ENCODE data around the gene ELANE.

The ELANE gene

DNA sequence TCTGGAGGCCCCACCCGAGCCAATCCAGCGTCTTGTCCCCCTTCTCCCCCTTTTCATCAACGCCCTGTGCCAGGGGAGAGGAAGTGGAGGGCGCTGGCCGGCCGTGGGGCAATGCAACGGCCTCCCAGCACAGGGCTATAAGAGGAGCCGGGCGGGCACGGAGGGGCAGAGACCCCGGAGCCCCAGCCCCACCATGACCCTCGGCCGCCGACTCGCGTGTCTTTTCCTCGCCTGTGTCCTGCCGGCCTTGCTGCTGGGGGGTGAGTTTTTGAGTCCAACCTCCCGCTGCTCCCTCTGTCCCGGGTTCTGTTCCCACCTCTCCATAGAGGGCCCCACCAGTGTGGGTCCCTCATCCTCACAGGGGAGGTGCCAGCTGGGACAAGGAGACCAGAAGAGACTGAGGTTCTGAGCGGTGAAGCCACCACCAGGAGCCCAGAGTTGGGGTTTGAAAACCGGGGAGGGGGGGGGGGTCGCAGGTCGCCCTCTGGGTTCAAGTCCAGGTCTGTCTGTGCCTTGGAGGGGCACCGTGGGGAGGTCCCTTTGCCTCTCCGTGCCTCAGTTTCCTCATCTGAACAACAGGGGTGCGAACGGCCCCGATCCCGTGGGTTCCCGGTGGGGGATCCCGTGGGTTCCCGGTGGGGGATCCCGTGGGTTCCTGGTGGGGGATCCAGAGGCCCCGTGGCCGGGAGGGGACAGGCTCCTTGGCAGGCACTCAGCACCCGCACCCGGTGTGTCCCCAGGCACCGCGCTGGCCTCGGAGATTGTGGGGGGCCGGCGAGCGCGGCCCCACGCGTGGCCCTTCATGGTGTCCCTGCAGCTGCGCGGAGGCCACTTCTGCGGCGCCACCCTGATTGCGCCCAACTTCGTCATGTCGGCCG lies at the start of gene ELANE:
ELANE (plus strand) TSS at position 168 of the 878 bp plus-strand sequence; CDS start at position 194, 26 bp downstream.
- H3K4me1 ChIP-seq, result peaks cover 5 to 22% (median 8%) of the 10 kb centered on the region in 10 experiments; a peak in 15 of 20 replicates
- no peaks in the 10 kb centered on the region for H3K9me3 ChIP-seq (replicated peaks in 1 of 11)
- no peak within 1 kb of the TSS for H3K4me2 ChIP-seq
- H4K20me1 ChIP-seq, result peaks cover 0 to 5% (median 0%) of the 10 kb centered on the region in 11 experiments; a peak in 6 of 22 replicates
- H3K4me3 ChIP-seq, result no peak within 1 kb of the TSS
- TF ChIP-seq Cebpa-rat (IDR thresholded peaks at IDR 0.05), result no peak
- H3K27ac ChIP-seq, result no peak within 1 kb of the TSS
- H3K9ac ChIP-seq, result no peak within 1 kb of the TSS
- H3K27me3 ChIP-seq, result peaks cover 35 to 63% (median 56%) of the 10 kb centered on the region in 11 experiments
- no peaks in the 10 kb centered on the region for H3K36me3 ChIP-seq

- H3K4me1 ChIP-seq, result peaks cover 26 to 34% (median 31%) of the 10 kb centered on the region in 10 experiments
- peaks cover 98 to 100% (median 99%) of the 10 kb centered on the region in 11 experiments for H4K20me1 ChIP-seq
- peak overlapping the region in 3 of 11 experiments; percentile 19 to 97 (median 32); a peak in 3 of 22 replicates for H3K9ac ChIP-seq
- H3K4me2 ChIP-seq, result no peak overlapping the region; a peak in 1 of 22 replicates
- H3K27me3 ChIP-seq, result no peaks in the 10 kb centered on the region
- H3K27ac ChIP-seq, result no peak overlapping the region
- H3K4me3 ChIP-seq, result no peak overlapping the region
- H3K9me3 ChIP-seq (replicated peaks in 1 of 11), result peaks cover 0 to 3% (median 0%) of the 10 kb centered on the region in 11 experiments; a peak in 2 of 22 replicates
- no peak for TF ChIP-seq Cebpa-rat (IDR thresholded peaks at IDR 0.05)
- H3K36me3 ChIP-seq, result peaks cover 83 to 97% (median 96%) of the 10 kb centered on the region in 11 experiments
Measured at GRCh38 chr19:802498-803098, 49.5 kb upstream of the ELANE start.

GRCh38 chr19:803099-803561 lies 49.0 kb upstream of the ELANE start:
- Histone ChIP-seq H3K4me1 (peaks cover 26 to 34% (median 31%) of the 10 kb centered on the region in 10 experiments), H4K20me1 (peaks cover 100% of the 10 kb centered on the region in 11 experiments)

GRCh38 chr19:803686-804418 lies 48.3 kb upstream of the ELANE start:
- no peak for TF ChIP-seq Cebpa-rat (IDR thresholded peaks at IDR 0.05)
- Histone ChIP-seq H3K36me3 (peaks cover 95 to 100% (median 100%) of the 10 kb centered on the region in 11 experiments), H3K4me3 (no peak overlapping the region), H3K27ac (no peak overlapping the region), H3K4me2 (no peak overlapping the region), H4K20me1 (peaks cover 99 to 100% (median 100%) of the 10 kb centered on the region in 11 experiments), H3K9ac (no peak overlapping the region; a peak in 1 of 22 replicates), H3K4me1 (peaks cover 26 to 34% (median 31%) of the 10 kb centered on the region in 10 experiments), H3K9me3 (replicated peaks in 1 of 11) (no peaks in the 10 kb centered on the region), H3K27me3 (no peaks in the 10 kb centered on the region)

More at GRCh38 chr19:803099-803561, 49.0 kb upstream of the ELANE start:
- Histone ChIP-seq H3K4me2 (no peak overlapping the region), H3K9me3 (replicated peaks in 1 of 11) (peaks cover 0 to 3% (median 0%) of the 10 kb centered on the region in 11 experiments; a peak in 2 of 22 replicates), H3K9ac (peak overlapping the region in 1 of 11 experiments; percentile 19; a peak in 1 of 22 replicates), H3K36me3 (peaks cover 88 to 100% (median 100%) of the 10 kb centered on the region in 11 experiments), H3K27ac (no peak overlapping the region), H3K4me3 (no peak overlapping the region), H3K27me3 (no peaks in the 10 kb centered on the region)
- no peak for TF ChIP-seq Cebpa-rat (IDR thresholded peaks at IDR 0.05)

GRCh38 chr19:804419-805165 lies 47.5 kb upstream of the ELANE start:
- Histone ChIP-seq H4K20me1 (peaks cover 99 to 100% (median 100%) of the 10 kb centered on the region in 11 experiments), H3K27ac (no peak overlapping the region), H3K4me1 (peaks cover 20 to 29% (median 25%) of the 10 kb centered on the region in 10 experiments), H3K36me3 (peaks cover 97 to 100% (median 100%) of the 10 kb centered on the region in 11 experiments), H3K4me3 (no peak overlapping the region), H3K9ac (no peak overlapping the region), H3K27me3 (no peaks in the 10 kb centered on the region), H3K9me3 (replicated peaks in 1 of 11) (no peaks in the 10 kb centered on the region), H3K4me2 (no peak overlapping the region)
- TF ChIP-seq Cebpa-rat (IDR thresholded peaks at IDR 0.05), result no peak

- H3K27ac ChIP-seq, result no peak overlapping the region
- peaks cover 14 to 23% (median 19%) of the 10 kb centered on the region in 10 experiments for H3K4me1 ChIP-seq
- H3K36me3 ChIP-seq, result peaks cover 97 to 100% (median 100%) of the 10 kb centered on the region in 11 experiments
- no peak overlapping the region for H3K4me3 ChIP-seq
- no peaks in the 10 kb centered on the region for H3K27me3 ChIP-seq
- no peak overlapping the region for H3K9ac ChIP-seq
- no peak for TF ChIP-seq Cebpa-rat (IDR thresholded peaks at IDR 0.05)
- peaks cover 99 to 100% (median 100%) of the 10 kb centered on the region in 11 experiments for H4K20me1 ChIP-seq
- H3K4me2 ChIP-seq, result no peak overlapping the region
- H3K9me3 ChIP-seq (replicated peaks in 1 of 11), result no peaks in the 10 kb centered on the region
Measured at GRCh38 chr19:805166-805551, 46.9 kb upstream of the ELANE start.

DNA sequence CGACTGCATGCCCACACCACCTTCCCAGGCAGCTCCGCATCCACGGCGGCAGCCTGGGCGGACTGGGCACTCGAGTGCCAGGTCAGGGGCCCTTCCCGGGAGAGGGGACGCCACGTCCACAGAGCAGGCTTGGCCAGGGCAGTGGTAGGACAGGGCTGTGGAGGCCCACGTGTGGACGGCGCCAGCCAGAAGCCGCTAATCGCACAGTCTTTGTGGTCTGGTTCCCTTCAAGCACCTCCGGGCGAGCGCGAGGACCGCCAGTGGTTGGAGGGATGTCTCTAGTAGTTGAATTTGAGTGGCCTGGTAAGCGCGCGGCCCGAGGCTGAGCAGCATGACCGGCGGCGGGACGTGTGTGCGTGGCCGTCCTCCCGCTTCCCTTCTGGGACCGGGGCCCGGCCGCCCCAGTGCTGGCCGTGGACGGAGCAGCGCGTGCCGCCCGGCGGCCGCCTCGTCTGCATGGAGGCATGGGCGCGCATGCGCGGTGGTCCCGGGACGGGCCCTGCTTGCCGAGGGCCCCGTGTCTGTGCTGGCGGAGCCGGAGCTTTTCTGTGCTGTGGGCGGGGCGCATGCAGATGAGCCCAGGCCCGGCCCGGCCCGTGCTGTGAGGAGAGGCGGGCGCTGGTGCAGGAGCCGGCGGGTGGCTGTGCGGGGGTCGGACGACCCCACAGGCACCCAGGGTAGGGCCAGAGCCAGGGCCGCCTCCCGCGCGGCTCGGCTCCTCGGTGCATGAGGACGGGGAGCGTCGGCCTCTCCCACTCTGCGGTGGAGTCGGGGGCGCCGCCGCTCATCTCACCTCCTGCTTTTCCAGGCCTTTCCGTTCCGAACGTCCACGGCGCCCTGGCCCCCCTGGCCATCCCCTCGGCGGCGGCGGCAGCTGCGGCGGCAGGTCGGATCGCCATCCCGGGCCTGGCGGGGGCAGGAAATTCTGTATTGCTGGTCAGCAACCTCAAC lies 46.2 kb upstream of the ELANE start:
- no peak overlapping the region for H3K9ac ChIP-seq
- H3K27ac ChIP-seq, result no peak overlapping the region
- peaks cover 7 to 16% (median 12%) of the 10 kb centered on the region in 10 experiments; a peak in 17 of 20 replicates for H3K4me1 ChIP-seq
- peaks cover 98 to 100% (median 100%) of the 10 kb centered on the region in 11 experiments for H3K36me3 ChIP-seq
- H3K4me3 ChIP-seq, result no peak overlapping the region
- no peak for TF ChIP-seq Cebpa-rat (IDR thresholded peaks at IDR 0.05)
- H3K9me3 ChIP-seq (replicated peaks in 1 of 11), result no peaks in the 10 kb centered on the region
- peaks cover 99 to 100% (median 100%) of the 10 kb centered on the region in 11 experiments for H4K20me1 ChIP-seq
- H3K27me3 ChIP-seq, result no peaks in the 10 kb centered on the region
- no peak overlapping the region for H3K4me2 ChIP-seq
